Cardiac muscle cell (in vitro differentiated cells and primary cell): Measurements from ENCODE around the gene CCDC13. TPM values are rescaled to one million over a fixed set of nuclear protein-coding genes. Genes with fewer than 3 reads are reported as not detected.
"Not testable (repeated sequence)": the region's sequence is repeated elsewhere in the genome, so short reads cannot be mapped to it uniquely, and the experiment has no call there.

Source experiments
- DNase-seq, 2 donors: peaks; one replicate each; pipeline versions ENCODE4 v3.0.0 to v3.0.0-alpha.2; 2010 to 2017; ENCODE audit warnings: low read depth in 1 of 2, low spot score in 1 of 2
- H3K27ac ChIP-seq: fragments of 200-600 bp; sonication (generic); 2 replicates; pipeline ENCODE4 v1.5.1; 2016
- H3K27me3 ChIP-seq: fragments of 200-600 bp; sonication (generic); 2 replicates; pipeline ENCODE4 v1.6.0; 2016; ENCODE audit warnings: control low read depth
- H3K36me3 ChIP-seq: fragments of 200-600 bp; sonication (generic); 2 replicates; pipeline ENCODE4 v1.5.1; 2016; ENCODE audit warnings: control low read depth
- H3K4me1 ChIP-seq: fragments of 200-600 bp; sonication (generic); 2 replicates; pipeline ENCODE4 v1.8.1; 2017; ENCODE audit warnings: low read depth, mild to moderate bottlenecking, mixed run types
- H3K4me3 ChIP-seq: fragments of 200-600 bp; sonication (generic); 2 replicates; pipeline ENCODE4 v1.5.1; 2016; ENCODE audit warnings: mild to moderate bottlenecking
- H3K9me3 ChIP-seq: fragments of 200-600 bp; sonication (generic); 2 replicates; pipeline ENCODE4 v1.5.1; 2017; ENCODE audit warnings: low read depth, mild to moderate bottlenecking, control low read depth
- polyA plus RNA-seq: library from polyadenylated mRNA; unstranded; fragments of >200 nt; fragmentation: Nextera tagmentation; extraction: Ambion mirVana; gene quantifications from 2 replicates; pipeline ENCODE4 v1.2.1, GENCODE V29; 2016
- total RNA-seq: library from RNA; depleted of rRNA; stranded (reverse); fragments of >200 nt; gene quantifications from 2 replicates; pipeline ENCODE4 v1.2.3, GENCODE V29; 2016
- TF ChIP-seq, protein P1 (sequence below): IDR thresholded peaks from 2 replicates; pipeline ENCODE4 v1.5.1; 2012; ENCODE audit warnings: low read depth, mild to moderate bottlenecking, low read length

The CCDC13 gene
- total and polyA plus RNA-seq, 2 experiments from 2014 or later = 2.8 to 3.3 TPM

DNA sequence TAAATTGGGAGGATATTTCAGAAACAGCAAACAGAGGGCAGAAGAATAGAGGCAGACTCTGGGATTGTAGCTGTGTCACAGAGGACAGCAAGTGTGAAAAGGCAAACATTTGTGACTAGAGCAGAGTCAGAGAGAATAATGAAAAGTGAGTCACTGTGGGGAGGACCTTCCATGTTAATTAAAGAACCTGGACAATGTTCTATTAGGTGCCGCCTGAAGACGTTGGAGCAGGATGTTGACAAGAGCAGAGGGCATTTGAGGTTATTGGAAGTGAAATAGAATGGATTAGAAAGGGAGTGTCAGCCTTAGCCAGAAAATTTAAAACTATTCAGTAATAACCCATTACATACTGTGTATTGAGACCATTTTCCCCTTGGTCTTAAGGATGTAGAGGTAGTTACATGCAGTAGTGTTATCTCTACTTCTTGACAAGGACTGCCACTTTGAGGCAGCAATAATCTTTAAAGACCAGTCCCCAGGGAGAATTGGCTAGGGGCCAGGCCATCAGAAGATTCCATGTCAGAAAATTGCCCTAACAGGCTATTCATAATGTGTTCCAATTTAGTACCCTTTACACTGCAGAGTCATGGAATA, 42.0 kb upstream of the CCDC13 start:
- TF ChIP-seq, protein P1, sequence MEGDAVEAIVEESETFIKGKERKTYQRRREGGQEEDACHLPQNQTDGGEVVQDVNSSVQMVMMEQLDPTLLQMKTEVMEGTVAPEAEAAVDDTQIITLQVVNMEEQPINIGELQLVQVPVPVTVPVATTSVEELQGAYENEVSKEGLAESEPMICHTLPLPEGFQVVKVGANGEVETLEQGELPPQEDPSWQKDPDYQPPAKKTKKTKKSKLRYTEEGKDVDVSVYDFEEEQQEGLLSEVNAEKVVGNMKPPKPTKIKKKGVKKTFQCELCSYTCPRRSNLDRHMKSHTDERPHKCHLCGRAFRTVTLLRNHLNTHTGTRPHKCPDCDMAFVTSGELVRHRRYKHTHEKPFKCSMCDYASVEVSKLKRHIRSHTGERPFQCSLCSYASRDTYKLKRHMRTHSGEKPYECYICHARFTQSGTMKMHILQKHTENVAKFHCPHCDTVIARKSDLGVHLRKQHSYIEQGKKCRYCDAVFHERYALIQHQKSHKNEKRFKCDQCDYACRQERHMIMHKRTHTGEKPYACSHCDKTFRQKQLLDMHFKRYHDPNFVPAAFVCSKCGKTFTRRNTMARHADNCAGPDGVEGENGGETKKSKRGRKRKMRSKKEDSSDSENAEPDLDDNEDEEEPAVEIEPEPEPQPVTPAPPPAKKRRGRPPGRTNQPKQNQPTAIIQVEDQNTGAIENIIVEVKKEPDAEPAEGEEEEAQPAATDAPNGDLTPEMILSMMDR = no peak
- H3K9me3 ChIP-seq = no peaks in the 10 kb centered on the region
- H3K4me3 ChIP-seq = no peak overlapping the region
- peak overlapping the region; percentile 91 for H3K27ac ChIP-seq
- H3K4me1 ChIP-seq = peaks cover 55% of the 10 kb centered on the region
- H3K36me3 ChIP-seq = no peaks in the 10 kb centered on the region
- peak in 1 of 2 donors; percentile 45 for DNase-seq
- no peaks in the 10 kb centered on the region for H3K27me3 ChIP-seq

DNA sequence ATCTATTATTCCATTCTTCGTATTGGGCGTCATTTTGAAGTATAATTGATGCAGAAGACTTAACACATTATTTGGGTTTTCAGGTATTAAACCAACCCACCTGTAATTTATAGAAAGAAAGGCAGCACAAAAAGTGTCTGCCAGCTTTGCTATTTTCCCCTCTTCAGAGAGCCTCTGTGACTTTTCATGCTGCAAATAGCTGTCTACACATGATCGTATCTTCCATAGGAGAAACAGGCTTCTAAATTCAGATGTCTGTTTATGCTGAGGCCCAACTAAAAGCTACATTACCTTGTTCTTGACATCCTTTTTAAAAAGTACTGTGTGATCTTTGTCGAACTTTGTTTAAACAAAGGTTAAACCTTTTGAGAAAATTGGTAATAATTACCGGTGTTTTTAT, 41.2 kb upstream of the CCDC13 start:
- peak overlapping the region; percentile 91 for H3K27ac ChIP-seq
- peak in 1 of 2 donors; percentile 51 for DNase-seq
- no peaks in the 10 kb centered on the region for H3K9me3 ChIP-seq
- peaks cover 52% of the 10 kb centered on the region for H3K4me1 ChIP-seq
- no peak overlapping the region for H3K4me3 ChIP-seq
- TF ChIP-seq, protein P1 = no peak
- H3K36me3 ChIP-seq = no peaks in the 10 kb centered on the region
- H3K27me3 ChIP-seq = no peaks in the 10 kb centered on the region

DNA sequence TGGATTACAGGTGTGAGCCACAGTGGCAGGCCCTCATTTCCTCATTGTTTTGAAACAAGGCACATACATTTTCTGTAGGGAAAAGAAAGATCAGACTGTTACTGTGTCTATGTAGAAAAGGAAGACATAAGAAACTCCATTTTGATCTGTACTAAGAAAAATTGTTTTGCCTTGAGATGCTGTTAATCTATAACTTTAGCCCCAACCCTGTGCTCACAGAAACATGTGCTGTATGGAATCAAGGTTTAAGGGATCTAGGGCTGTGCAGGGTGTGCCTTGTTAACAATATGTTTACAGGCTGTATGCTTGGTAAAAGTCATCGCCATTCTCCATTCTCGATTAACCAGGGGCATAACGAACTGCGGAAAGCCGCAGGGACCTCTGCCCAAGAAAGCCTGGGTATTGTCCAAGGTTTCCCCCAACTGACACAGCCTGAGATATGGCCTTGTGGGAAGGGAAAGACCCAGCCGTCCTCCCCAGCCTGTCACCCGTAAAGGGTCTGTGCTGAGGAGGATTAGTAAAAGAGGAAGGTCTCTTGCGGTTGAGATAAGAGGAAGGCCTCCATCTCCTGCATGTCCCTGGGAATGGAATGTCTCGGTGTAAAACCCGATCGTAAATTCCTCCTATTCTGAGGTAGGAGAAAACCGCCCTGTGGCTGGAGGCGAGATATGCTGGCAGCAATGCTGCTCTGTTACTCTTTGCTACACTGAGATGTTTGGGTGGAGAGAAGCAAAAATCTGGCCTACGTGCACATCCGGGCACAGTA, 38.2 kb upstream of the CCDC13 start:
- H3K4me3 ChIP-seq, H3K36me3 ChIP-seq, H3K27me3 ChIP-seq, H3K9me3 ChIP-seq: not testable (repeated sequence)
- H3K4me1 ChIP-seq = peaks cover 50% of the 10 kb centered on the region
- peak overlapping the region; percentile 94 for H3K27ac ChIP-seq
- DNase-seq = peak; percentile 36 to 38

DNA sequence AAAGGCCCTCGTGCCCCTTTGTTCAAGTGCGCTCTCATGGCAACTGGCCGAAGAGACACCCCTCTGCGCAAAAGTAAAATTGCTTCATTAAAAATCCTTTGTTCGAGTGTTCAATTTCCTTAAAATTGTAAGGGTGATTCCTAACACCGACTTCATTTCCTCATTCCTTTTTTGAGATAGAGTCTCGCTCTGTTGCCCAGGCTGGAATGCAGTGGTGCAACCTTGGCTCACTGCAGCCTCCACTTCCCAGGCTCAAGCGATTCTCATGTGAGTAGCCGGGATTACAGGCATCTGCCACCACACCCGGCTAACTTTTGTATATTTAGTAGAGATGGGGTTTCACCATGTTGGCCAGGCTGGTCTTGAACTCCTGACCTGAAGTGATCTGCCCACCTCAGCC, 37.7 kb upstream of the CCDC13 start:
- not testable (repeated sequence) for H3K27me3 ChIP-seq, DNase-seq, H3K4me3 ChIP-seq, H3K9me3 ChIP-seq, H3K36me3 ChIP-seq
- Histone ChIP-seq H3K27ac (peak overlapping the region; percentile 94), H3K4me1 (peaks cover 44% of the 10 kb centered on the region)

DNA sequence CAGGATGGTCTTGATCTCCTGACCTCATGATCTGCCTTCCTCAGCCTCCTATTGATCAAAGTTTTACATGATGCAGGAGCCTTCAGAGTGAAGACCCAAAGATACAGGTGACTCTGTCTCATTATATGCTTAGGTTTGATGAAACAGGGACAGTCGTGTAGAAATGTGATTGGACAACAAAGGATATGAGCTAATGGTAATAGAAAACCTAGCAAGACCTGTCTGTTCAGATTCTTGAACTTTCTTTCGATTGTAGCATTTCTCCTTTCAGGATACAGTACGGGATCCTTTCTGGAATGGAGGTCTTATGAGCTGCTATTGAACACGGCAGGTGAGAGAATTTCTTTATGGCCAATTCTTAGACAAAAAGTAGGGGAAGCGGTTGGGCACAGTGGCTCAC, 36.1 kb upstream of the CCDC13 start, which contains the start of gene ACKR2:
ACKR2 (plus strand) TSS at position 244 of the 400 bp plus-strand sequence. CDS start 55,058 bp downstream, outside the sequence.
- TF ChIP-seq, protein P1 = no peak
- H3K36me3 ChIP-seq = no peaks in the 10 kb centered on the region
- H3K27ac ChIP-seq = no peak within 1 kb of the TSS
- no peak for DNase-seq
- H3K4me3 ChIP-seq = no peak within 1 kb of the TSS
- no peaks in the 10 kb centered on the region for H3K27me3 ChIP-seq
- H3K9me3 ChIP-seq = no peaks in the 10 kb centered on the region
- peaks cover 35% of the 10 kb centered on the region for H3K4me1 ChIP-seq

DNA sequence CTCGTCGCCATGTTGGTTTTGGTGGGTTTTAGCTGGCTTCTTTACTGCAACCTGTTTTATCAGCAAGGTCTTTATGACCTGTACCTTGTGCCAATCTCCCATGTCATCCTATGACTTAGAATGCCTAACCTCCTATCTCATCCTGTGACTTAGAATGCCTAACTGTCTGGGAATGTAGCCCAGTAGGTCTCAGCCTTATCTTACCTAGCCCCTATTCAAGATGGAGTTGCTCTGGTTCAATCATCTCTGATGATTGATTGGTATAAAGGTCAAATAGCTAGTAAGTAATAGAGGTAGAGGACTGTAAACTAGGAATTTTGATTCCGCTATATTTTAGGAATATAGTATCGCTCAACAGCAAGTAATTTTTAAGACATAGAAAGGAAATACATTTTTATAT, 34.9 kb upstream of the CCDC13 start:
- Histone ChIP-seq H3K27ac (no peak overlapping the region), H3K9me3 (no peaks in the 10 kb centered on the region), H3K4me3 (no peak overlapping the region), H3K4me1 (peaks cover 22% of the 10 kb centered on the region), H3K27me3 (no peaks in the 10 kb centered on the region), H3K36me3 (no peaks in the 10 kb centered on the region)
- DNase-seq = no peak
- TF ChIP-seq, protein P1 = no peak
